Activated naive CD8-positive, alpha-beta T cell (primary cell): ENCODE measurements around the gene HPS4.
"Not testable (repeated sequence)": the region's sequence is repeated elsewhere in the genome, so short reads cannot be mapped to it uniquely, and the experiment has no call there.

Source experiments
- H3K27ac Mint-ChIP-seq: one replicate; pipeline ENCODE4 v1.8.0; 2021; ENCODE audit warnings: mixed read lengths
- H3K27me3 Mint-ChIP-seq: one replicate; pipeline ENCODE4 v1.8.0; 2021; ENCODE audit warnings: mixed read lengths
- H3K36me3 Mint-ChIP-seq: one replicate; pipeline ENCODE4 v1.8.0; 2021; ENCODE audit warnings: mixed read lengths
- H3K4me1 Mint-ChIP-seq: one replicate; pipeline ENCODE4 v1.8.0; 2021; ENCODE audit warnings: low read depth, mixed read lengths
- H3K4me3 Mint-ChIP-seq: one replicate; pipeline ENCODE4 v1.8.0; 2021; ENCODE audit warnings: mild to moderate bottlenecking, mixed read lengths
- H3K9me3 Mint-ChIP-seq: one replicate; pipeline ENCODE4 v1.8.0; 2021; ENCODE audit warnings: low read depth, mixed read lengths

The HPS4 gene

GRCh38 chr22:26430600-26430999 is 53.0 kb downstream of the HPS4 start:
- H3K9me3 Mint-ChIP-seq = no peaks in the 10 kb centered on the region
- H3K36me3 Mint-ChIP-seq = peaks cover 4% of the 10 kb centered on the region
- H3K27ac Mint-ChIP-seq = peak overlapping the region; percentile 80
- no peaks in the 10 kb centered on the region for H3K27me3 Mint-ChIP-seq
- peak overlapping the region; percentile 88 for H3K4me3 Mint-ChIP-seq
- H3K4me1 Mint-ChIP-seq = peaks cover 59% of the 10 kb centered on the region

- peak overlapping the region; percentile 80 for H3K27ac Mint-ChIP-seq
- no peaks in the 10 kb centered on the region for H3K27me3 Mint-ChIP-seq
- peaks cover 2% of the 10 kb centered on the region for H3K36me3 Mint-ChIP-seq
- peaks cover 50% of the 10 kb centered on the region for H3K4me1 Mint-ChIP-seq
- no peaks in the 10 kb centered on the region for H3K9me3 Mint-ChIP-seq
- peak overlapping the region; percentile 88 for H3K4me3 Mint-ChIP-seq
Observed at GRCh38 chr22:26429458-26430286, 53.9 kb downstream of the HPS4 start.

- peak within 1 kb of the TSS; percentile 94 for H3K4me3 Mint-ChIP-seq
- no peaks in the 10 kb centered on the region for H3K9me3 Mint-ChIP-seq
- H3K27ac Mint-ChIP-seq = peak within 1 kb of the TSS; percentile 95
- H3K4me1 Mint-ChIP-seq = peaks cover 50% of the 10 kb centered on the region
- H3K27me3 Mint-ChIP-seq = no peaks in the 10 kb centered on the region
- peaks cover 2% of the 10 kb centered on the region for H3K36me3 Mint-ChIP-seq
Observed at GRCh38 chr22:26428515-26429457, 54.8 kb downstream of the HPS4 start, which contains the start of gene ASPHD2. Gene ASPHD2, plus strand, starts transcription at chr22:26429260. Its CDS starts 4,356 bp downstream, at chr22:26433616.

GRCh38 chr22:26426924-26427323 is 56.7 kb downstream of the HPS4 start:
- H3K27me3 Mint-ChIP-seq = peaks cover 3% of the 10 kb centered on the region
- H3K4me1 Mint-ChIP-seq = peaks cover 39% of the 10 kb centered on the region
- peak overlapping the region; percentile 81 for H3K27ac Mint-ChIP-seq
- no peaks in the 10 kb centered on the region for H3K9me3 Mint-ChIP-seq
- H3K36me3 Mint-ChIP-seq = peaks cover 4% of the 10 kb centered on the region
- H3K4me3 Mint-ChIP-seq = peak overlapping the region; percentile 78

GRCh38 chr22:26418620-26419019 is 65.0 kb downstream of the HPS4 start:
- Mint-ChIP-seq H3K9me3 (no peaks in the 10 kb centered on the region), H3K27me3 (peaks cover 3% of the 10 kb centered on the region), H3K27ac (no peak overlapping the region), H3K4me1 (no peaks in the 10 kb centered on the region), H3K36me3 (peaks cover 4% of the 10 kb centered on the region), H3K4me3 (no peak overlapping the region)

GRCh38 chr22:26417406-26417805 is 66.2 kb downstream of the HPS4 start:
- Mint-ChIP-seq H3K27ac (no peak overlapping the region), H3K4me3 (no peak overlapping the region), H3K27me3 (peaks cover 2% of the 10 kb centered on the region), H3K36me3 (no peaks in the 10 kb centered on the region), H3K4me1 (no peaks in the 10 kb centered on the region), H3K9me3 (no peaks in the 10 kb centered on the region)

GRCh38 chr22:26416670-26417276 is 66.8 kb downstream of the HPS4 start:
- H3K4me3 Mint-ChIP-seq = no peak overlapping the region
- no peaks in the 10 kb centered on the region for H3K9me3 Mint-ChIP-seq
- no peaks in the 10 kb centered on the region for H3K36me3 Mint-ChIP-seq
- H3K27me3 Mint-ChIP-seq = peaks cover 2% of the 10 kb centered on the region
- no peak overlapping the region for H3K27ac Mint-ChIP-seq
- no peaks in the 10 kb centered on the region for H3K4me1 Mint-ChIP-seq

- H3K4me3 Mint-ChIP-seq = no peak overlapping the region
- no peak overlapping the region for H3K27ac Mint-ChIP-seq
- no peaks in the 10 kb centered on the region for H3K36me3 Mint-ChIP-seq
- no peaks in the 10 kb centered on the region for H3K4me1 Mint-ChIP-seq
- peaks cover 2% of the 10 kb centered on the region for H3K27me3 Mint-ChIP-seq
- no peaks in the 10 kb centered on the region for H3K9me3 Mint-ChIP-seq
Observed at GRCh38 chr22:26416256-26416655, 67.3 kb downstream of the HPS4 start.

GRCh38 chr22:26414347-26414746 is 69.2 kb downstream of the HPS4 start:
- no peak overlapping the region for H3K4me3 Mint-ChIP-seq
- H3K27ac Mint-ChIP-seq = no peak overlapping the region
- no peaks in the 10 kb centered on the region for H3K36me3 Mint-ChIP-seq
- no peaks in the 10 kb centered on the region for H3K4me1 Mint-ChIP-seq
- peaks cover 2% of the 10 kb centered on the region for H3K27me3 Mint-ChIP-seq
- H3K9me3 Mint-ChIP-seq = no peaks in the 10 kb centered on the region

GRCh38 chr22:26410386-26410785 is 73.2 kb downstream of the HPS4 start:
- Mint-ChIP-seq H3K9me3 (no peaks in the 10 kb centered on the region), H3K4me3 (no peak overlapping the region), H3K4me1 (no peaks in the 10 kb centered on the region), H3K27me3 (peaks cover 2% of the 10 kb centered on the region), H3K27ac (no peak overlapping the region), H3K36me3 (no peaks in the 10 kb centered on the region)

- no peak overlapping the region for H3K27ac Mint-ChIP-seq
Observed at GRCh38 chr22:26409719-26410335, 73.8 kb downstream of the HPS4 start.

GRCh38 chr22:26408562-26409220 is 74.9 kb downstream of the HPS4 start:
- not testable (repeated sequence) for H3K27me3 Mint-ChIP-seq, H3K9me3 Mint-ChIP-seq, H3K4me3 Mint-ChIP-seq, H3K4me1 Mint-ChIP-seq, H3K36me3 Mint-ChIP-seq, H3K27ac Mint-ChIP-seq

More at GRCh38 chr22:26409719-26410335, 73.8 kb downstream of the HPS4 start:
- Mint-ChIP-seq H3K4me3 (no peak overlapping the region), H3K27me3 (peaks cover 2% of the 10 kb centered on the region), H3K4me1 (no peaks in the 10 kb centered on the region), H3K36me3 (no peaks in the 10 kb centered on the region), H3K9me3 (no peaks in the 10 kb centered on the region)

- Mint-ChIP-seq H3K9me3 (no peaks in the 10 kb centered on the region), H3K4me1 (no peaks in the 10 kb centered on the region), H3K27me3 (no peaks in the 10 kb centered on the region), H3K4me3 (no peak overlapping the region), H3K36me3 (no peaks in the 10 kb centered on the region), H3K27ac (no peak overlapping the region)
Observed at GRCh38 chr22:26406118-26406517, 77.5 kb downstream of the HPS4 start.

GRCh38 chr22:26404851-26405421 is 78.6 kb downstream of the HPS4 start:
- H3K9me3 Mint-ChIP-seq = no peaks in the 10 kb centered on the region

More at GRCh38 chr22:26404851-26405421, 78.6 kb downstream of the HPS4 start:
- Mint-ChIP-seq H3K4me1 (no peaks in the 10 kb centered on the region), H3K27ac (no peak overlapping the region), H3K4me3 (no peak overlapping the region), H3K36me3 (no peaks in the 10 kb centered on the region), H3K27me3 (no peaks in the 10 kb centered on the region)
